Right ventricle myocardium superior (tissue), 1 donor: ENCODE results near the gene AP1G2. TPM values are rescaled to one million over a fixed set of nuclear protein-coding genes. Genes with fewer than 3 reads are reported as not detected.

ENCODE experiments used
- ATAC-seq: fragments of 200-7000 bp; cut with Tn5 transposase; one replicate; pipeline ENCODE4 v1.9.1; 2020; ENCODE audit warnings: mild to moderate bottlenecking; ENCODE audit not compliant: poor library complexity
- DNase-seq: peaks from one replicate; pipeline ENCODE4 v3.0.0-alpha.2; 2020
- intact Hi-C: fragments of 100-400 bp; cut with DNase I; formaldehyde crosslinking; loops from one replicate; pipeline ENCODE4 v1.11.2; 2022
- total RNA-seq: library from RNA; stranded (reverse); fragmentation: NEBNext Ultra II Directional; extraction: Animal tissue kit (Norgen Biotek cat#: 25700); gene quantifications from one replicate; pipeline ENCODE4 v1.2.1, GENCODE V29; 2021
- donor health status: DM: no; HTN: yes; CAD: no; lungs with severe emphysema.

Gene AP1G2
- total RNA-seq, 1 donor from 2014 or later = 10.7 TPM

DNA sequence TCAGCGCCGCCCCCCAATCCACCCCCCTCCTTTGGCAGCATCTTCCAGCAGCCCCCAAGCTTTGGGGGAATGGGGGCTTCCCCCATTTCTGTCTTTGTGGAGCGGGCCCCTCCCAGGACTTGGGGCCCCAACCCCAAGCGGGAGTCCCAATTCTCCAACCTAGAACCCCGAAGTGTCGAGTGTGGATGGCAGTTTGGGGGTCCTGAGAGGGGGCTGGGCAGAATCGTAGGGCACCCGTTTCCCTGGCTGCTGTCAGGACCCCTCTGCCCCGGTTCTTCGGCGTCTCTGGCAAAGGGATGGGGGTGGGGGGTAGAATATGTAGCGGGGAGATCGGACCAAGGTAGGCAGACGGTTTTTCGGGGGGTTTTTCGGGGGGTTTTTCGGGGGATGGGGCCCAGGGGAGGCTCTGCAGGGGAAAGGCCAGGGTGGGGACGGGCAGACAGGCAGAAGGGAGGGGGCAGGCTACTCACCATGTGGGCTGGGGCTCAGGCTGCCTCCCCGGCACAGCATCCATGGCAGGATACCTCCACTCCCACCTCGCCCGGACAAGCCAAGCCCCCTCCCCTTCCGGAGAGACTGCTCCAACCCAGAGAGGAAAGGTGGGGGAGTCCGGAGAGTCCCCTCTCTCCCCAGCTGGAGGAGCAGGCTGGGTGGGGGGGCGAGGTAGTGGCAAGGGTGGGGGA, 10.3 kb upstream of the AP1G2 start:
- ATAC-seq = no peak
- no peak for DNase-seq
- intact Hi-C loops = no loop called here

DNA sequence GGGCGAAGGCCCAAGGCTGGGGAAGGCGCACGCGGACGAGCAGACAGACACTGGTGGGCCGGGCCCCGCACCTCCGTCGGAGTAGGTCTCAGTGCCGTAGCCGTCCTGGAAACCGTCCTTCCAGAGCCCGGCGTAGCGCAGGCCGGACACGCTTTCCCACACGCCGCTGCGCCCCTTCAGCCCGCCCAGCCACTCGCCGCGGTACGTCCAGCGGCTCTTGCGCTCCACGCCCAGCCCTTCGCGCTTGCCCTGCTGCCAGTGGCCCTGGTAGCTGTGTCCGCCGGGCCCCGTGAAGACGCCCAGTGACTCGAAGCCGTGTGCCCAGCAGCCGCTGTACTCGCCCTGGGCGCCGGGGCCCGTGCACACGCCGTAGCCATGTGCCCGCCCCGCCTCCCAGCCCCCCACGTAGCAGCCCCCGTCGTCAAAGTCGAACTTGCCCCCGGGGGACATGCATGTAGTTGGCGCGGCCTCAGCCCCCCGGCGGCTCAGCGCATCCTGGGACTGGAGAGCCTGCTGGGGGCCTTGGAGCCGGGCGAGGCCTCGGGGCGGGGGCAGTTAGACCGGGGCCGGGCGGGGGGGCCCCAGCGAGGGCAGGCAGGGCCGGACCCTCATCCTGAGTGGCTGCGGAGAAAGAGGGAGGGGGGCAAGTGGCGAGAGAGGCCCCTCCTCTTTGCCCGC, 9.6 kb upstream of the AP1G2 start:
- no peak for DNase-seq
- peak; percentile 44 for ATAC-seq
- intact Hi-C loops = no loop called here

- no peak for ATAC-seq
- no peak for DNase-seq
- intact Hi-C loops = no loop called here
Measured at GRCh38 chr14:23573384-23574015, 5.9 kb upstream of the AP1G2 start.

GRCh38 chr14:23572836-23573235, 5.2 kb upstream of the AP1G2 start:
- ATAC-seq (peak; percentile 50), DNase-seq (no peak)
- intact Hi-C loops = no loop called here

DNA sequence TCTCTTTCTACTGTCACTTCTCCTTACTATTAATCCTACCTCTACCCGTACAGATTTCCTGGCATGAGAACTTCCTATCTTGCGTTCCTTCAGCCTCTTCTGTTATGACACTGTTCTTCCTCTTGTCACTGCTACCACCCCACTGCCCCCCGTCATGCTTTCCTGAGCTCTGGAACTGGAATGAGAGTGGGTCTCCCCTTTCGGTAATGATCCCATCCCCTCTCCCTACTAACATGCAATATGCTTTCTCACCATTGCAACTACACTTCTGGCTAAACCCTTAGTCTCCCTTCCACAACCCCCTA, 4.9 kb upstream of the AP1G2 start:
- intact Hi-C loops = no loop called here
- DNase-seq = no peak
- no peak for ATAC-seq

DNA sequence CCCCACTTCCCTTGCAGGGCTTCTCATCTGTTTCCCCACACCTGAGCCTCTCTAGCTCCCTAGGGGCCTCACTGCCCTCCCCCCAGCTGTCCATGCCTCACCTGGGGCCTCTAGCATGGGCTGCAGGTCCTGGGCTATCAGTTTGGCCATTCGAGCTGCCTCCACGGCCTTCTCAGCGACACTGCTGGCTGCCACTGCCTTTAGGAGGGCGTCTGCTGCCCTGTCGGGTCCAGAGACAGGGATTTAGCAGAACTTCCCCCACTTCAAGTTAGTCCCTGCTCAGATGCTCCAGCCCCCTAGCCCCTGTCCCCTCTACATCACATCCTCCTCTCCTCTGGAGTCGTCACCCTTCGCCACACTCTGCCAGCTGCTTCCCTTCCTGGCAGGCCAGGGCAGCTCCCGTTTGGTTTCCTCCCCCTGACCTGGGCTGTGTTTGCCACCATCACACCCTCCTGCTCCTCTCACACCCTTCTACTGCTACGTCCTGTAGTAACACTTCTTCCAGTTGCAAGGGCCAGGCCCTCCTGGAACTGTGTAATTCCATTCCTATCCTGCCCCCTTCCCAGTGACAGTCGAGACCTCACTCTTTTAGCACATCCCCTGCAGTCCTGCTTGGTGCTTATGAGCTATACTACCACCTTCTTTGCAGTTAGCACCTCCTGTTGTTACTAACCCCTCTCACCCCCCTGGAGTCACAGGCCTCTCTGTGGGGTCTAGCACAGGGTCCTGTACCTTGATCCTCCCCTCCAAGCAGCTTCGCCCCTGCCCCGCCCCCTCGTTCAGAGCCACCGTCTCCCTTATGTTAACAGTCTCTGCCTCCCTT, 4.3 kb upstream of the AP1G2 start:
- ATAC-seq (no peak), DNase-seq (no peak)
- intact Hi-C loops = no loop called here

GRCh38 chr14:23570806-23571483, 3.4 kb upstream of the AP1G2 start:
- ATAC-seq = no peak
- intact Hi-C loops = no loop called here
- no peak for DNase-seq

DNA sequence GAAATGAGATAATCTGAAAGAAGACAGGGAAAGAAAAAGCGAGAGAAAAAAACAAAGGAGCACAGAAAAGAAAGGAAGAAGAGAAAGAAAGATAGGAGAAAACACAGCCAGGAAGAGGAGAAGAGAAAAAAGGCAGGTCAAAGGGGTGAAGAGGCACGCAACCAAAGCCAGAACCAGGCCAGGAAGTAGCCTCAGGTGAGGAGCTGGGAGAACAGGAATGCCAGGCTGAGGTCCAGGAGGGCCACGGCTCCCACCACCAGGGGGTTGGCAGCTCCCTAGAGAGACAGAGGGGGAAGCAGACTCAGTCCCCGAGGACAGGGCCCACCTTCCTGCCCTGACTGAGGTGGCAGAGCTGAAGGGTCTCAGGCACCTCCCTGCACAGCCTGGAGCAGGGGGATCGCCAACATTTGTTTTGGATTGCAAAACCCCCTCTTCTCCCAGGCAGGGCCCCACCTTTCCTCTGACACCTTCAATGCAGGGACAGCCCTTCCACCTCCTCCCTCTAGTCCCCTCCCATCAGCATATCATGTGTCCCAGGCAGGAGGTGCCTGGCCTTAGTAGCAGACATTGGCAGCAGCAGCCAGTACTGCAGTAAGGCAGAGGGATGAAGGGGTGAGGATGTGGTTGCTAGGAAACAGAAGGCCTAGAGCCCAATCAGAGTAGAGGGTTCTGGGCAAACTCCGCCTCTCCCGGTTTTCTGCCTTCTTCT, 2.0 kb upstream of the AP1G2 start:
- intact Hi-C loops = loop anchor here (10.0 kb wide), 2 partner anchors 245 to 305 kb away; partner anchors contain the start of gene PABPN1
- no peak for DNase-seq
- ATAC-seq = no peak

DNA sequence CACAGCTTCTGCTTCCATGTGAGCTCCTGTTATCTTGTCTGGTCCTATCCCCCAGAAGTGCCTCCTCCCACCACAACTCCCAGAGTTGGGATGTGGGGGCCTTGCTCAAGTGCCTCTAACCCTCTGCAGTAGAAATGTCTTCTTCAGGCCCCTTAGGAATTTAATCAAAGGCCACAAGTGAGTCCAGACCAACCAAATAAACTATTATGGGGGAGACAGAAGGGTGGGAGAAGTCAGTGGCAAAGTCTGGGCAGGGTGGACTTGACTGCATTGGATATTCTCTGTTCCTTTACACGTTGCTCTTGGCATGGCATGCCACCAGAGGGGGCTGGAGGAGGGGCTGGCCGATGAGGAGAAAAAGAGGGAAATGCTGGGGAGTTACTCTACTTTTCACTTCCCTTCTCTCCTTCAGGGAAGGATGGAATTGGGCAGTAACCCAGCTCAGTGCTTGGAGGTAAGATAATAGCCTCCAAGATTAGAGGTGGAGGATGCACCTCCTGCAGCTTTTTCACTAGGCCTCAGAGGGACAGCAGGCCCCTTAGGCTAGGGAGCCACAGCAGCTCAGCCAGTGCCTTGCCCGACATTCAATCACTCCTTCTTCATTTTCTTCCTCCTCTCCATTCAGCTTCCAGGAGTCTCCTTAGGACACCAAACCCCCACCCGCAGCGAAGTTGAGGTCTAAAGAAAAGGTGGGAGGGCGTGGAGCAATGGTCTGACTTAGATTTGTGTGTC, 1.2 kb upstream of the AP1G2 start:
- intact Hi-C loops = loop anchor here (10.0 kb wide), 2 partner anchors 244 to 304 kb away; partner anchors contain the start of gene PABPN1
- DNase-seq (no peak), ATAC-seq (no peak)

- DNase-seq (no peak), ATAC-seq (no peak)
- intact Hi-C loops = loop anchor here (10.0 kb wide), 2 partner anchors 243 to 303 kb away; partner anchors contain the start of gene PABPN1
Measured at GRCh38 chr14:23568021-23568599, 519 bp upstream of the AP1G2 start.

GRCh38 chr14:23566778-23567185, 809 bp downstream of the AP1G2 start:
- intact Hi-C loops = loop anchor here (10.0 kb wide), 2 partner anchors 242 to 302 kb away; partner anchors contain the start of gene PABPN1
- ATAC-seq = peak; percentile 19
- no peak for DNase-seq

DNA sequence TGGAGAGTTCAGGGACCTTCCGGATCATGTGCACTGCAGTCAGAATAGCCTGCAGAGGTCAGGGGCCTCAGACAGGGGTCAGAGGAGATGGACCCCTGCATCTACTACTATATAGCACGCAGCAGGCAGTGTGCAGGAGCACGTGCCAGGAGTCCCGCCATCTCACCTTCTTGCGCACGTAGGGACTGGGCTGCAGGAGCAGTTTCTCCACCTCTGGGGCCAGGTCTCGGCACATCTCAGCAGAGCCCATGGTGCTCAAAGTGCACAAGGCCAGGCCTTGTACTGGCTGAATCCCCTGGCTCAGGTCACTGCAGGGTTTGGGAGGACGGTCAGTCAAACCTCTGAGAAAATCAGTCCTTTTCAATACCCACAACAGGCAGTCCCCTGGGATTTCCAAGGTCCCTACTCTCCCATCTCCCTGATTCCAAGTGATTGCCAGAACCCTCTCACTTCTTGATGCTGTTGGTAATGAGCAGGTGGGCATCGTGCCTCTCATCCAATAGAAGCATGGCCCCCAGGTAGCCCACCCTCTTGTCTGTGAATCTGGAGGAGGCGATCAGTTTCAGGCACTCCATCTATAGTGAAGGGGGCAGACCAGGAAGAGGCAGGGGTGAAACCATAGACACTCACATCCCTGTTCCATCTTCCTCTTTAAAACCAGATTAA, 1.3 kb downstream of the AP1G2 start:
- intact Hi-C loops = loop anchor here (10.0 kb wide), 2 partner anchors 241 to 301 kb away; partner anchors contain the start of gene PABPN1
- DNase-seq (no peak), ATAC-seq (no peak)

DNA sequence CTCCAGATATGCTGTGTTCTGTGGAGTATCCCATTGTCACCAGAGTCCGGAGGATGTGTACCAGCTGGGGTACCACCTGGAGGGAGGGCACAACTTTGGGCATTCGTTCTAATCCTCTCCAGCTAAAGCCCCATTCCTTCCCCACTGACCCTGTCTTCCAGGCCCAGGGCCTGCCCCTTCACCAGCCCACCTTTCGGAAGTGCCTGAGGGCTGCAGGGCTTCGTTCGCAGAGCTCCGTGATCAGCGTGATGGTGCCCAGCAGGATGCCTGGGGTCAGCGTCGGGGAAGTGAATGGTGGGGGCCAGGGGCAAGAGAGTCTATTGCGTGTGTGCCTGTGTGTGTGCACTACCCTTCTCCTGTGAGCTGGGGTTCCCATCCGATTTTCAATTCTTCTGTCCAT, 2.0 kb downstream of the AP1G2 start:
- ATAC-seq (no peak), DNase-seq (no peak)
- intact Hi-C loops = loop anchor here (10.0 kb wide), 2 partner anchors 241 to 301 kb away; partner anchors contain the start of gene PABPN1

GRCh38 chr14:23564876-23565275, 2.7 kb downstream of the AP1G2 start:
- no peak for ATAC-seq
- intact Hi-C loops = loop anchor here (10.0 kb wide), 2 partner anchors 240 to 300 kb away; partner anchors contain the start of gene PABPN1
- DNase-seq = no peak

- ATAC-seq (no peak), DNase-seq (no peak)
- intact Hi-C loops = loop anchor here (10.0 kb wide), 2 partner anchors 239 to 299 kb away; partner anchors contain the start of gene PABPN1
Measured at GRCh38 chr14:23564181-23564812, 3.3 kb downstream of the AP1G2 start.
